Dendritic cell treated with granulocyte-macrophage colony-stimulating factor and Interleukin-4, amounts not matched to agents 40 ng/mL and 50 ng/mL, for 4 days (primary cell): ENCODE results near the gene NPTN.
A peak's percentile ranks its signal among the peaks of the same experiment; 100 is the strongest.
"Not testable (repeated sequence)": the region's sequence is repeated elsewhere in the genome, so short reads cannot be mapped to it uniquely, and the experiment has no call there.

Experiments
- H3K27ac Mint-ChIP-seq: one replicate; pipeline ENCODE4 v1.8.0; 2022; ENCODE audit warnings: mild to moderate bottlenecking, mixed read lengths
- H3K27me3 Mint-ChIP-seq: one replicate; pipeline ENCODE4 v1.8.0; 2022; ENCODE audit warnings: mild to moderate bottlenecking, mixed read lengths
- H3K36me3 Mint-ChIP-seq: one replicate; pipeline ENCODE4 v1.8.0; 2022; ENCODE audit warnings: low read depth, mixed read lengths
- H3K4me1 Mint-ChIP-seq: one replicate; pipeline ENCODE4 v1.8.0; 2022; ENCODE audit warnings: low read depth, mixed read lengths
- H3K4me3 Mint-ChIP-seq: one replicate; pipeline ENCODE4 v1.8.0; 2022; ENCODE audit warnings: mild to moderate bottlenecking, moderate library complexity, mixed read lengths
- H3K9me3 Mint-ChIP-seq: one replicate; pipeline ENCODE4 v1.8.0; 2022; ENCODE audit warnings: mixed read lengths
- intact Hi-C: fragments of 100-400 bp; cut with micrococcal nuclease; formaldehyde crosslinking; loops from one replicate; pipeline ENCODE4 v1.15.0; 2022

The NPTN gene

DNA sequence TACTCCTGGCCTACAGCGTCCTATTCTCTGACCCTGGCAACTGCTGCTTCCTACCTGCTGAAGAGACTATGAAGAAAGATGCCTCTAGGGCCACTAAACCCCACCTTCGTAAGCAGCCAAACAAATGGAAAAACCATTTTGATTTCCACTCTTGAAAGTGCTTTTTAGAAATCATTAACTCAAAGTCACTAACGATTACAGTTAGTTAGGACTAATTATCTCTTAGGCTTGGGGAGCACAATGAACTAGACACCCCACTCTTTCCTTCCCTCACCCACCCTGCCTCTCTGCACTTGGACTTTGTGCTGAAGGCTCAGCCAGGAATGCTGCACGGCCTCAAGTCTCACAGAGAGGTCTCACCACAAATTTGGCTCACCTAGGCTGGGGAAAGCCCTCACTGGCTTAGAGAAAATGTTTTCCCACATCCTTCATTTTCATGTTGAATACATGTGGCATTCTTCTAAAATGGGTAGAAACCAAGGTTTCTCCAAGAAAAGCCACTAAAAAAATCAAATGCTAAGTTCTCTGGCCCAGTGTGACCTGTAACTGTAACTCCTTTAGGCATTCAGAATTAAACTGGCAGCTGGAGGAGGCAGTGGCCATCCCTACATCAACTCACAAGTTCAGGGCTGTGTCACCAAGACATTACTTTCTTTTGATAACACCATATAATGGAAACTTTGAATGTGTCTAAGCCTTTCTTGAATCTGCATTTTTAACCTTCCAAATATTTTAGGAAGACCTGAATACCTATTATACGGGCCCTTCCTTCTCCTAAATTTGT is 47.1 kb downstream of the NPTN start:
- no peak overlapping the region for H3K27ac Mint-ChIP-seq
- H3K9me3 Mint-ChIP-seq: no peaks in the 10 kb centered on the region
- H3K4me1 Mint-ChIP-seq: peaks cover 30% of the 10 kb centered on the region
- peaks cover 95% of the 10 kb centered on the region for H3K36me3 Mint-ChIP-seq
- intact Hi-C loops: no loop called here
- no peaks in the 10 kb centered on the region for H3K27me3 Mint-ChIP-seq
- H3K4me3 Mint-ChIP-seq: no peak overlapping the region

DNA sequence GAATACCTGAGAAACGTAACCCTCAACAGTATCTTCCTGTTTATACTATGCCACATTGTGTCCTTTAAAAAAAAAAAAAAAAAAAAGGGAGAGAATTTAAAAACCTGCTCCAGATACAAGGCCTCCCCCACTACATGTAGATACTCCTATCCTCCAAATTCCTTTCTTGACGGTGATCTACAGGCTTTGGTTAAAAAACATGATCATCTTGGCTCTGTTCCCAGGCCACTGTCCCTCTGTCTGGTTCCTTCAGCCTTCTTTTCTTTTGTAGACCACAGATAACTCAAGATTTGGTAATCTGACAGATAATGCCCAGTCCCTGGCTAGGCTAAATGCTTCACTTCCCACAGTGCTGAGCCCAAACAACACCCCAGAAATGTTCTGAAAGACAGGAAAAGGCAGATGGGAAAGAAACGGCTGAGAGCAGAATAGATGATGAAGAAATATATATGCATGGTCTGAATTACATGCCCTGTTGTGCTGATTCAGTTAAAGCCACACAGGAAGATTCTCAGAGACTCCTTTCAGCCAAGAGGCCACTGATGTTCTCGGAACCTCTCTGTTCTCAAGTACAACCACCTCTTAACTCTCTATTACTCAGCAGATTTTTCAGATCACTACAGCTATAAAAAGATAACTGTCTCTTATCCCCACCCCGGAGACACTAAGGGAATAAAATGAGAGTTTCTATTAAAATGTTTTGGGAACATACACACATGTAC is 48.3 kb downstream of the NPTN start:
- peaks cover 96% of the 10 kb centered on the region for H3K36me3 Mint-ChIP-seq
- no peak overlapping the region for H3K27ac Mint-ChIP-seq
- H3K9me3 Mint-ChIP-seq: no peaks in the 10 kb centered on the region
- no peak overlapping the region for H3K4me3 Mint-ChIP-seq
- H3K27me3 Mint-ChIP-seq: no peaks in the 10 kb centered on the region
- peaks cover 30% of the 10 kb centered on the region for H3K4me1 Mint-ChIP-seq
- intact Hi-C loops: no loop called here

- Mint-ChIP-seq H3K36me3 (peaks cover 96% of the 10 kb centered on the region), H3K27me3 (no peaks in the 10 kb centered on the region), H3K4me3 (no peak overlapping the region), H3K27ac (no peak overlapping the region), H3K4me1 (peaks cover 30% of the 10 kb centered on the region), H3K9me3 (no peaks in the 10 kb centered on the region)
- intact Hi-C loops: no loop called here
Measured at GRCh38 chr15:73583544-73583943, 49.6 kb downstream of the NPTN start.

DNA sequence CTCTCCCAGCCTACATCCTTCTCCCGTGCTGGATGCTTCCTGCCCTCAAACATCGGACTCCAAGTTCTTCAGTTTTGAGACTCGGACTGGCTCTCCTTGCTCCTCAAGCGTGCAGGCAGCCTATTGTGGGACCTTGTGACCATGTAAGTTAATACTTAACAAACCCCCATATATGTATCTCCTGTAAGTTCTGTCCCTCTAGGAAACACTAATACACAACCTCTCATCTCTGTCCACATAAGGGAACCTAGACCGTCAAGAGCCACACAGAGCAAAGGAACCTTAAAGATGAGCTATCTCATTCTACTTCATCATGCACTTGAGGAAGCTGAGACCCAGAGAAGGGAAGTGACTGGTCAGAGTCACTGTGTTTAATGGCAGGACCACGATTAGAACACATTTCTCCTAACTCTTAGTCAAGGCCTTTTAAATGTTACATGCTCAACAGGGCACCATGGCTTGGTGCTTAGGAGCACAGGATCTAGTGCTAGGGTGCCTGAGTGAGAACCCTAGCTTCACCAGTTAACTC is 50.3 kb downstream of the NPTN start:
- Mint-ChIP-seq H3K4me3 (no peak overlapping the region), H3K36me3 (peaks cover 96% of the 10 kb centered on the region), H3K27me3 (no peaks in the 10 kb centered on the region), H3K4me1 (peaks cover 30% of the 10 kb centered on the region), H3K27ac (no peak overlapping the region), H3K9me3 (no peaks in the 10 kb centered on the region)
- intact Hi-C loops: no loop called here

DNA sequence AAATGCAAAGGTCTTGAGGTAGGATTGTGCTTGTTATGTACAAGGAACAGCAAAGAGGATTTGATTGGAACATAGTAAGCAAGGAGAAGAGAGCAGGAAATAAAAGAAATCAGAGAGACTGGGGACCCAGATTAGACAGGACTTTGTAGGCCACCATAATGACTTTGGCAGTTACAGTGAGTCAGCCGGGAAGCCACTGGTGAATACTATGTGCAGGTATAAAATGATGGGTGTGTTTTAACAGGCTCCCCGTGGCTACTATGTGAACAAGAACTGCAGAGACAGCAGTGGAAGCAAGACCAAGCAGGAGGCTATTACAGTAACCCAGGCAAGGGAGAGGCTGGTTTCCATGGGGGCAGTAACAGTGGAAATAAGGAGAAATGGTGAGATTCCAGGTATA is 55.2 kb downstream of the NPTN start:
- Mint-ChIP-seq H3K27ac (no peak overlapping the region), H3K4me1 (peaks cover 4% of the 10 kb centered on the region), H3K9me3 (no peaks in the 10 kb centered on the region), H3K27me3 (no peaks in the 10 kb centered on the region), H3K36me3 (peaks cover 93% of the 10 kb centered on the region), H3K4me3 (no peak overlapping the region)
- intact Hi-C loops: no loop called here

- H3K9me3 Mint-ChIP-seq, H3K4me3 Mint-ChIP-seq, H3K27ac Mint-ChIP-seq, H3K4me1 Mint-ChIP-seq, H3K27me3 Mint-ChIP-seq, intact Hi-C loops: not testable (repeated sequence)
- H3K36me3 Mint-ChIP-seq: peaks cover 93% of the 10 kb centered on the region
Measured at GRCh38 chr15:73577593-73577992, 55.6 kb downstream of the NPTN start.

DNA sequence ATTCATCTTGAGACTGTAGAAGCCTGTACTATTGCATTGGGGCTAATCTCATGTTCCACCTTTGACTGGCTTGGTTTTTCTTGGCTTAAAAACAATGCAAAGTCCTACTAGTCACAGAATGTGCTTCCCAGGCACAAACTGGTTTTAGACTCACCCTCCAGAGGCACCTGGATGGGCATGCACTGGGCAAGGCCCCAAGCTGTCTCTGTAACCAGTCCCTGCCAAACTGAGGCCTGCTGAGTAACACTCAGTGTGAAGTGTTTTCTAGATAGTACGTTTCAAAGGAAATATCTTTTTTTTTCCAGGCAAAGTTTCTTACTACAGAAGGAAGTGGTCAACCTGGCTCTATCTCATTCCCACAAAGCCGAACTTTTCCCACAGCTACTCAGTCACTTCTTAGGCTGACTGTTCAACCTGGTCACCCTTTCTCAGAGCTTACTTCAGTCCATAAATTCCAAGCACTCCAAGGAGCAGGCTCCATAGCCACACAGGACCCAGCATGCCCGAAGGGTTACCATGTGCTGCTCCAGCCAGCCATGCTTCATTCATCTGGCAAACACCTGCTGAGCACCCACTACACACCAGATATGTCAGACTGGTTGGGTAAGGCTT is 57.4 kb downstream of the NPTN start:
- peaks cover 14% of the 10 kb centered on the region for H3K4me1 Mint-ChIP-seq
- H3K4me3 Mint-ChIP-seq: no peak overlapping the region
- H3K36me3 Mint-ChIP-seq: peaks cover 93% of the 10 kb centered on the region
- H3K27me3 Mint-ChIP-seq: no peaks in the 10 kb centered on the region
- no peaks in the 10 kb centered on the region for H3K9me3 Mint-ChIP-seq
- no peak overlapping the region for H3K27ac Mint-ChIP-seq
- intact Hi-C loops: no loop called here

- no peak overlapping the region for H3K27ac Mint-ChIP-seq
- no peak overlapping the region for H3K4me3 Mint-ChIP-seq
- peaks cover 97% of the 10 kb centered on the region for H3K36me3 Mint-ChIP-seq
- no peaks in the 10 kb centered on the region for H3K9me3 Mint-ChIP-seq
- H3K4me1 Mint-ChIP-seq: peaks cover 21% of the 10 kb centered on the region
- H3K27me3 Mint-ChIP-seq: no peaks in the 10 kb centered on the region
- intact Hi-C loops: no loop called here
Measured at GRCh38 chr15:73573572-73573971, 59.6 kb downstream of the NPTN start.

DNA sequence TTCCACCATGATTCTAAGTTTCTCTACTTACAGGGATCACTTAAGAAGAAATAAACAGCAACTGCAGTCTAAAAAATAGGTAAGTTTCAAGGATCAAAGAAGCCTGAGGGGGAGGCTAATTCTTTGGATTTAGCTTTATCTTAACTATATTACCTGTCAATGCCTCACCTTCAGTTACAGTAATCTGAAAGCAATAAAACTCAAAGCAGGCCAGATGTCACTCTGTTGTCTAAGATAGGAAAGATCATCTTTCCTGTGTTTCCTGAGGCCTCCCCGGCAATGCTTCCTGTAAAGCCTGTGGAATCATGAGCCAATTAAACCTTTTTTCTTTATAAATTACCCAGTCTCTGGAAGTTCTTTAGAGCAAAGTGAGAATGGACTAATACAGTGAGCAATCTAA is 60.2 kb downstream of the NPTN start:
- intact Hi-C loops: no loop called here
- Mint-ChIP-seq H3K4me3 (no peak overlapping the region), H3K36me3 (peaks cover 97% of the 10 kb centered on the region), H3K4me1 (peaks cover 21% of the 10 kb centered on the region), H3K9me3 (no peaks in the 10 kb centered on the region), H3K27me3 (no peaks in the 10 kb centered on the region), H3K27ac (no peak overlapping the region)

DNA sequence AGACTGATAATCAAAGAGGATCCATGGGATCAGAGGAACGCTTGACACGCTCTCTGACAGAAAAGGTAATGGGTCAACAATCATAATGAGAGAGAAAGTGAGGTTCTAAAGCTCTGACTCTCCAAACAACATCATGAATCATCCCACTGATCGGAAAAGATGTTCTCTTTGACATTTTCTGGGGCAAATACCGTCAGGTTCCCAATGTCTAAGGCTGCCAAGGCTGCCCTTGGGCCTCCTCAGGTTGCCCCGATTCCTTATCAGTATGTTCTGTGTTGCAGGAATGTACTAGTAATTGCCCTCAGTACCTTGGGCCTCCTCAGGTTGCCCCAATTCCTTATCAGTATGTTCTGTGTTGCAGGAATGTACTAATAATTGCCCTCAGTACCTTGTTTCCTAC is 60.9 kb downstream of the NPTN start:
- intact Hi-C loops: no loop called here
- Mint-ChIP-seq H3K4me3 (no peak overlapping the region), H3K36me3 (peaks cover 97% of the 10 kb centered on the region), H3K9me3 (no peaks in the 10 kb centered on the region), H3K4me1 (peaks cover 21% of the 10 kb centered on the region), H3K27me3 (no peaks in the 10 kb centered on the region), H3K27ac (no peak overlapping the region)

- H3K9me3 Mint-ChIP-seq: no peaks in the 10 kb centered on the region
- peak overlapping the region; percentile 0 for H3K27ac Mint-ChIP-seq
- peaks cover 99% of the 10 kb centered on the region for H3K36me3 Mint-ChIP-seq
- no peak overlapping the region for H3K4me3 Mint-ChIP-seq
- H3K4me1 Mint-ChIP-seq: peaks cover 23% of the 10 kb centered on the region
- H3K27me3 Mint-ChIP-seq: no peaks in the 10 kb centered on the region
- intact Hi-C loops: no loop called here
Measured at GRCh38 chr15:73571346-73571745, 61.8 kb downstream of the NPTN start.

- H3K4me1 Mint-ChIP-seq: peaks cover 32% of the 10 kb centered on the region
- peak overlapping the region; percentile 0 for H3K27ac Mint-ChIP-seq
- no peaks in the 10 kb centered on the region for H3K9me3 Mint-ChIP-seq
- intact Hi-C loops: no loop called here
- H3K4me3 Mint-ChIP-seq: no peak overlapping the region
- no peaks in the 10 kb centered on the region for H3K27me3 Mint-ChIP-seq
- H3K36me3 Mint-ChIP-seq: peaks cover 99% of the 10 kb centered on the region
Measured at GRCh38 chr15:73570355-73571032, 62.7 kb downstream of the NPTN start.

- Mint-ChIP-seq H3K4me1 (peaks cover 43% of the 10 kb centered on the region), H3K9me3 (no peaks in the 10 kb centered on the region), H3K36me3 (peaks cover 100% of the 10 kb centered on the region), H3K4me3 (no peak overlapping the region), H3K27me3 (no peaks in the 10 kb centered on the region), H3K27ac (peak overlapping the region; percentile 30)
- intact Hi-C loops: no loop called here
Measured at GRCh38 chr15:73569361-73569760, 63.8 kb downstream of the NPTN start.
